Stimulated activated CD8-positive, alpha-beta memory T cell treated with anti-CD3 and anti-CD28 coated beads, Interleukin-7, amount 100 ng/mL, for 24 hours (primary cell): Measurements from ENCODE around the gene TRIOBP.

ENCODE experiments used
- DNase-seq: peaks from one replicate; pipeline ENCODE4 v3.0.0-alpha.2; 2020; ENCODE audit warnings: low read depth

Gene TRIOBP

DNA sequence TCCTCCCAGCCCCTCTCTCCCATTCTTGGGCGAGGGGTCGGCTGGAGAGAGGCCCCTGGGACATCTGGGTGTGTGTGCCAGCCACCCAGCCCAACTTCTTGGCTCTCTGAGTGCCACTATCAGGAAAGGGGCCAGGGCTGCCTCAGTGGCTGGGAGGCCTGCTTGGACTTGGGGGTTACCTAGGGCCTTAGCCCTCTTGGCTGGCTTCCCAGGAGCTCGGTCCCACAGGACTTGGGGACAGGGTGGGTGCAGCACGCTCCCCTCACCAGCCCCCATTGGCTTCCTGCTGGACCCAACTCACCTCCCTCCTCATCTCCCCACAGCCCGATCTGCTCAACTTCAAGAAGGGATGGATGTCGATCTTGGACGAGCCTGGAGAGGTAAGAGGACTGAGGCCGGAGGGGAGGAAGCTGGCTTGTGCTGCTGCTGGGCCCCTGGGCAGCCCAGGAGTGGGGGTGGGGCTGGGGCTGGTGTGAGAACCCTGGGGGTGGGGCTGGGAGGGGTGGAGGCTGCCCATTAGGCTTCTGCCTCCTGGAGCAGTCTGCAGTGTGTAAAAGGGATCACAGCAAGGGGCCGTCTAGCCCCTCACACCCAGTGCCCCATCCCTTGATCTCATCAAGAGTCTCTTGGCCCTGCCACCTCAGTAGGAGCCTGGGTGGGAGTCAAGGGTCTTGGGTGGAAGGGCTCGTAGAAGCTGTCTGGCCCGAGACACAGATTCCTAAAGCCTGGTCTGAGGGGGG lies 54.8 kb downstream of the TRIOBP start:
- no peak for DNase-seq

DNA sequence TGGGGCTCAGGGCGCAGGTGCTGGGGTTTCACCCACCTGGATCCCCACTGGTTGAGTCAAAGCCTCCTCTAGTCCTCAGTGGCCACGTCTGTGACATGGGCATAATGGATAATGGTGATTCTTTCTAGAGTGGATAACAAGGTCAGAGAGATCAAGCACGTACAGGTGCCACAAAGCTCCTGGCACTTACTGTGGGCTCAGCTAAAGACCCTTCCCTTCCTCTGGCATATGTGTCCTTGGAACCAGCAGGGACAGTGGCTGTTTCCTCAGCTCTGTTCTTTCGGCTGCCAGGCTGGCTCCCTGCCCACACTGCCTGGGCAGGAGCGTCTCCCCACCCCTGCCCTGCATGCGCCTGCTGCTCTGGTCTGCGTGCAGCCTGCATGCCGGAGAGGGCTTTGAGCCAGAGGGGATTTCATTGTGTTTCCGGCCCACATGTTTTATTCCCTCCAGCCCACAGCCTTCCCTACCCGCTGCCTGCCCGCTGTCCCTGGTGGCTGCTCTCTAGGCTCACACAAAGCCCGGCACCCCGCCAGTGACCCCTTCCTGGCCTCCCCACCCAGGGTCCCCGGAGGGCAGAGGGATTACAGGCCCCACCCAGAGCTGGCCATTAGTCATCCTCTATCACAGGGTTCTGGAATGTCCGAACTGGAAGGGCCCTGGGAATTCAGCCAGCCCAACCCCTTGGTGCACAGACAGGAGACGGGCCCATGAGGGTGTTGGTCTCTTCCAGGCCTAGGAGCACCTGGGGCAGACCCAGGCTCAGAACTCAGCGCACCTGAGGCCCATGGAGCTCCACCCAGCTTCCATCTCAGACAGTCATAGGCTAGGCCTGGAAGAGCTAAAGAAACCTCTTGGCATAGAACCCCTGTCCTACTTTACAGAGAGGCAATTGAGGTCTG lies 55.6 kb downstream of the TRIOBP start:
- DNase-seq, result no peak

DNA sequence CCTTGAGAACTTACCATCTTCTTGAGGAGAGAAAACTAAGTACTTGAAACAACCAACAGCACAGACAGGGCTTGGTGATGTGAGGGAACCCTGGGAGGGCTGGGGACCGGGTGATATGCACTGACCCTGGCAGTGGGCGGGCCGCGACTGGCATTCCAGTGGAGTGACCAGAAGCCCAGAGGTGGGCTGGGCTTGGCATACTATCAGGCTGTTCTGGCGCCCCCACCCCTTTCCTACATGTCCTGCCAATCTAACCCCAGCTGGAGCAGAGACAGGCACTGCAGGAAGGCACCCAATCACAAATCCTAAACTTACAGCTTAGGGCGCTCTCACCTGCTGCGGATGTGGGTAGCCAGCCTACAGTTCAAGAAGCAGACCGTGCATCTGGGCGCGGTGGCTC lies 56.9 kb downstream of the TRIOBP start:
- DNase-seq, result no peak

DNA sequence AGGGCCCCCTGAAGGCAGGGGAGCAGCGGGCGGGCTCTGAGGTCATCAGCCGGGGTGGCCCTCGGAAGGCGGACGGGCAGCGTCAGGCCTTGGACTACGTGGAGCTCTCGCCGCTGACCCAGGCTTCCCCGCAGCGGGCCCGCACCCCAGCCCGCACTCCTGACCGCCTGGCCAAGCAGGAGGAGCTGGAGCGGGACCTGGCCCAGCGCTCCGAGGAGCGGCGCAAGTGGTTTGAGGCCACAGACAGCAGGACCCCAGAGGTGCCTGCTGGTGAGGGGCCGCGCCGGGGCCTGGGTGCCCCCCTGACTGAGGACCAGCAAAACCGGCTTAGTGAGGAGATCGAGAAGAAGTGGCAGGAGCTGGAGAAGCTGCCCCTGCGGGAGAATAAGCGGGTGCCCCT lies 60.8 kb downstream of the TRIOBP start:
- no peak for DNase-seq

DNA sequence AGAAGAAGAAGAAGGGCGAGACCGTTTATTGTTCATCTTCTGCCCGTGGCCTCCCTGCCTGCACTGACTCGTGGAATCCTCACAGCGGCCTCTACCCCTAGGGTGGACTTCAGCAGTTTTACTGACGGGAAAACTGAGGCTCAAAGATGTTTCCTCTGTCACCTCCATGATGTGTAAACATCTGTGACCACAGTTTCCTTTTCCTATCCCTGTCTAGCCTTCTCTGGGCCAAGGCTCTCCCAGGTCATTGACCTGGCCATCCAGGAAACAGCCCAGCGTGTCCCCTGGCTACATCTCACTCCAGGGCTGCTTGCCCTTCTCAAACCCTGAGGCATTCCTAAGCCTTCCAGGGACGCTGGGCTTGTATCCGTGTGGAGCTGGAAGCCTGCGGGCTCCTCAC lies 61.8 kb downstream of the TRIOBP start:
- no peak for DNase-seq

DNA sequence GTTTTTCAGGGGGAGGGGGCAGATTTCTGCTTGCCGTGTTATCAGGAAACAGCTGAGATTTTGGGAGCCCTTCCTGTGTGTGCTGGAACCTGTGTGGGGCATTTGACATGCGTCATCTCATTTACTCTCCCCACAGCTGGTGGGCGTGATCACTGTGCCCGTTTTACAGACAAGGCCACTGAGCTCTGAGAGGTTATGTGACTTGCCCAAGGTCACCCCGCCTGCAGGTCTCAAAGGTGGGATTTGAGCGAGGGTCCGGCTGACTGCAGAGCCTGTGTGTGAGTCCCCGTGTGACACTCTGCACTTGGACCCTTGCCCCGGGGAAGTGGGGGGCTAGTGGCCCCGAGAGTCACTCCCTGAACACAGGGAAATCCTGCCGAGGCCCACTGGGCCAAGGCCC lies 62.4 kb downstream of the TRIOBP start:
- no peak for DNase-seq

DNA sequence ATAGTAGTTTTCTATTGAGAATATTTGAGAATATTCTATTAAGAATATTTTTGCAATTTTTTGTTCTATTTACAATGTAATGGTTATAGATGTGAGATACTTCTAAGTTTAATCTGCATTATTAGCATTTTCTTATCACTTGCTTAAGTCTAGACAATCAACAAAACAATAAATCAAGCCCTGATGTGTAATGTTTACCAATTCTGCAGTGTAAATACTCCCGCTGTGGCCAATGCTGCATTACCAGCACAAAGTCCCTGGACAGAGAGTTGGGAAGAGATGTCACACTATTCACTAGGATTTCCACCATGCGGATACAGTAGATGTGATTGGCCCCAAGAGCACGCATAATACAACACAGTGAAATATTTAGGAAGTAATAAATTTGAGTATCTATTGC lies 63.3 kb downstream of the TRIOBP start:
- DNase-seq, result no peak

DNA sequence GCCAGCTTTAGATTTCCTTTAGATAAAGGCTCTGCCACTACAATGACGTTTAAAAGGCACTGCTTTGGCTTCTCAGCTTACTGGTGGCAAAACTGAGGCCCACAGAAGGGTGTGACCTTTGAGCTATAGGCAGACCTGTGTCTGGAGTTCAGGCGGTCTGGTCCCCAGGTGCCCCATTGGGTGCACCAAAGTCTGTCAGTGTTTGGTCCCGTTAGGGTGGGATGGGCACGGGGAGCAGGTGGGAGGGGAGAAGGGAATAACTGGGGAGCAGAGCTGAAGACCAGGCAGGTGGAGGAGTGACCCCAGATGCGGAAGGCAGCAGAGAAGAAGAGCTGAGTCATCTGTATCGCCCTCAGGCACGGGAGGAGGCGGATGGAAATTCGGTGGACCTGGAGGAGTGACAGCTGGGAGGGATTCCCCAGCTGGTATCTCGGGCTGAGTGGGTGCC lies 65.6 kb downstream of the TRIOBP start:
- DNase-seq, result no peak

DNA sequence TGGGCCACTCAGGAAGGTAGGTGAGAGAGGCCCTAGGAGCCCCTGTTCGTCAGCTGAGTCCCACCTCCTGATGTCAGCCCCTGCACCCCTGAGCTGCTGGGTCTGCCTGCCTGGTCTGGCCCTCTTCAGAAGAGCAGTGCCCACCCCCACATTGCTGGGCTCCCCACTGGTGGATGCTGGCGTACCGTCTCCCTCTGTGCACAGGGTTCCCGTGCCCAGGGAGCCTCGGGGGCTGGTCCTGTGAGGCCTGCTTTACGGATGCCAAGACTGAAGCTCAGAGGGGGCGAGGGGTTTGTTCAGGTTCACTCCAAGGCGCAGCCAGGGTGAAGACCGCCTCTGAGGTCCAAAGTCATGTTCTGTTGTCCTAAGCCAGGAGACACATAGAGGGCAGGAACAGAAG lies 66.2 kb downstream of the TRIOBP start:
- DNase-seq, result no peak

DNA sequence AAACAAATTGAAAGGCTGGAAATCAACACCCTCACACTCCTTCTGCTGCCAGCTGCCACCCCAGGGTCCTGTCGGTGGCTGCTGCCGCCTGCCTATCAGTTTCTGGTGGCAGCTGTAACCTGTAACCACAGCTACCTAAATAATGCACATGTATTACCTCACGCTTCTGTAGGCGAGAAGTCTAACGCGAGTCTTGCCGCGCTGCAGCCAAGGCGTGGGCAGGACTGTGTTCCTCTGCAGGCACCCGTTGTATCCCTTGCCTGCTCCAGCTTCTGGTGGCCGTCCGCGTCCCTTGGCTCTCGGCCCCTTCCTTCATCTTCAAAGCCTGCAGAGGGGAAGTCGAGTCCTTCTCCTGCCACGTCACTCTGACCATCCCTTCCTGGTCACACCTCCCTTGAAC lies 66.8 kb downstream of the TRIOBP start:
- DNase-seq, result no peak

DNA sequence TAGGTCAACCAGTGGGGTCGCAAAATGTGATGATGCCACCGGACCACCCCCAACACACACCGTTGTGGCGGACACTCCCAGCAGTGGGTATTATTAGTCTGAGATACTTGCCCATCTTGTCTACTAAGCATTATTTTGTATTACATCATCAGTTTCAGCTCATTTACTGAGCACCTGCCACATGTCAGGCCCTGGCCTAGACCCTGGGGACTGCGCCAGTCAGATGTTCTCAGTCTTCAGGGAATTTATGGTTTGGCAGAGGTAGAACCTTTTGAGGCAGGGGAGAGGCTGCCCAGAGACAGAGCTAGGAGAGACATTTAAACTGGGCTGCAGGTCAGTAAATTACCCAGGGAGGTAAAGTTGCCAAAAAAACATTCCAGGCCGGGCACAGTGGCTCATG lies 67.8 kb downstream of the TRIOBP start:
- no peak for DNase-seq

DNA sequence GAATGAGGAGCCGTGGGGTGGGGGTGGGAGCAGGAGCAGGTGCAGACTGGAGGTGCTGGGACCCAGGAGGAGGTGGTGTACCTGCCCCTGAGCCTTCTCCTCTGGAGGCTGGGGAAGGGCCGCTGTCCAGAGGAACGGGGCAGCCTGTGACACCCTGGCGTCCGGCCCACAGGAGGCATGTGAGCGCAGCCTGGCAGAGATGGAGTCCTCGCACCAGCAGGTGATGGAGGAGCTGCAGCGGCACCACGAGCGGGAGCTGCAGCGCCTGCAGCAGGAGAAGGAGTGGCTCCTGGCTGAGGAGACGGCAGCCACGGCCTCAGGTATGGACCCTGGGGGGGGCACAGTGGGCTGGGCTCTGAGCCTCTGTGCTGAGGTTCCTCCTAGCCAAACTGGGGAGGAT lies 68.7 kb downstream of the TRIOBP start:
- DNase-seq, result no peak

DNA sequence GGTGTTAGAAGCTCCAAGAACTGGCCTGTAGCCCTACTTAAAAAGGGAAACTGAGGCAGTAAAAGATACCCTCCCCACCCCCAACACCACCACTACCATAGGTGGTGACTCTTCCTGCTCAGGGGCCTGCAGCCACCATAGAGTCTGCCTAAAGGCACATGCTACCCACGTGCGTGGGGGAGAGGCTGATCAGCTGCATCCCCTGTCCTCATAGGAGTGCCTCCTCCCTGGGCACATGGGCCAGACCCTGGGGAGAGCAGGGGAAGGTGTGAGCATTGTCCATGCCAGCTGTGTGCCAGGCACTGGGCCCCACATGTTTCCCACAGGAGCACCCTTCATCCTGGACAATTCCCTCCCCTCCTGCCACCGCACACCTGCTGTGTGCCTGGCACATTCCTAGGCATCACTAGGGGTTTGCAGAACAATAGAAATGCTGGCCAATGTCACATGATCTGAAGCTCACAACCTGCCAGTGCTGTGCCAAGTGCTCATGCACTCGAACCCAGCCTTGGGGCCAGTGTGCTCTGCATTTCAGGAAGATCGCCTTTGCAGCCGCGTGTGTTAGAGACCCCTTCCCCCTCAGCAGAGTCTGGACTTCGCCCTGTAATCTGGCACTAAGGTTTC lies 69.2 kb downstream of the TRIOBP start:
- DNase-seq, result no peak

DNA sequence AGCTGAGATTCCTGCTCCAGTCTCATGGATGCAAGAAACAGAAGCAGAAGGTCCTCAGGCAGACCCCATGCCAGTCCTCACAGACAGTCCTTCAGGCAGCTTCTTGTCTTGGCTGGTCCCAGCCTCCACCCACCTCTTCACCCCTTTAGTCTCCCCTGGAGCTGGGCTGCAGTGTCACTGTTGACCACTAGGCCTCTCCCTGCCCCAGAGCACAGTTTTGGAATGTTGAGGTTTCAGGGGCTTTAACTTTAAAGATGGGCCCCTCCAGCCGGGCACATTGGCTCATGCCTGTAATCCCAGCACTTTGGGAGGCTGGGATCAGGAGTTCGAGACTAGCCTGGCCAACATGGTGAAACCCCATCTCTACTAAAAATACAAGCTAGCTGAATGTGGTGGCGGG lies 71.4 kb downstream of the TRIOBP start:
- DNase-seq, result no peak

DNA sequence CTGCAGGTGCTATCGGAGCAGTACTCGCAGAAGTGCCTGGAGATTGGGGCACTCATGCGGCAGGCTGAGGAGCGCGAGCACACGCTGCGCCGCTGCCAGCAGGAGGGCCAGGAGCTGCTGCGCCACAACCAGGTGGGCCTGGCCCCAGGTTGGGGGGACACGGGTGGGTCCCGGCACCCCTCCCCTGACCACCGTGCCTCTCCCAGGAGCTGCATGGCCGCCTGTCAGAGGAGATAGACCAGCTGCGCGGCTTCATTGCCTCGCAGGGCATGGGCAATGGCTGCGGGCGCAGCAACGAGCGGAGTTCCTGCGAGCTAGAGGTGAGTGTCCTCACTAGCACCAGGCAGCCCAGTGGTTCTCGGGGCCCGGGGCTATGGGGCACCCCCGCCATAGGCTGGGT lies 72.2 kb downstream of the TRIOBP start:
- no peak for DNase-seq

DNA sequence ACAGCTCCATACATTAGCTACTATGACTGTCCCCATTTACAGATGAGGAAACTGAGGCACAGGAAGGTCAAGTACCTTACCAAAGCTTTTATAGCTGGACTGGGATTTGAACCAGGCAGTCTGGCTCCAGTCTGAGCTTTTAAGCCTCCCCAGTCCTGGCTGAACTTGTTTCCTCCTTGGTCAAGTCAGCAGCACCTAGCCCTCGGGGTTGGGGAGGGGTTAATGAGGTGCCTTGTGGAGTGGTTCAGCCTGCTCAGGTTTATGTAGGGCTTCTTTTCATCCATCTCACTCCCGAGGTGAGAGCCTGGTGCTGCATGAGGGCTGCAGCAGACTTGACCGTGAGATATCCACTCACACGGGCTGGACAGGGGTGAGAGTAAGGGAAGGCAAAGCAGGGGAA lies 74.2 kb downstream of the TRIOBP start:
- DNase-seq, result no peak

DNA sequence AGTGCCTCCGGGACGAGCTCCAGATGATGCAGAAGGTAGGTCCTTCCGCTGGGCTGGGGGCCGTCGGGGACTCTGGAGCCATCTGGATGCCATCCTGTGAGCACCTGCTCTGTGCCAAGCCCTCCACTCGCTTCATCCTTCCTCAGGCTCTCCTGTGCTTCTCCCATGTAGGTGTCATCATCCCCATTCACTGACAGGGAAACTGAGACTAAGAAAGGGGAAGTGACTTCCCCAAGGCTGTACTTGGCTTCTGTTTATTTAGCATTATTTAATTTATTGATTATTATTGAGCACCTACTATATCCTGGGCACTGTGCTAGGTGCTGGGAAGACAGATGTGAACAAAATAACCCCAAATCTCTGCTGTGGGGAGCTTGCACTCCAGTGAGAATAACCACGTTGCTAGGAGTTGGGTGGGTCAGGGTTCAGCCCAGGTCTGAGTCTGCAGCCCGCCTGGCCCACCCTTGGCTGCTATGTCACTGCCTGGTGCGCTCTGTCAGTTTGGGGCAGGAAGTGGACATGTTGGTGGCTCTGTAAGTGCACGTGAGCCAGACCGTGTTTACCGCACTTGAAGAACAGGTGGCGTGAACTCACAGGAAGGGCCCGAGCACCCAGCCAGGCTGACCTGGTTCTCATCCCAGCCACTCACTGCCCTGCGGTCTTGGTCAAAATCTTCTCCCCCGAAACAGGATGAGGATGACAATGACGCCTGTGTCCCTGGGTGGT lies 75.0 kb downstream of the TRIOBP start:
- DNase-seq, result no peak

DNA sequence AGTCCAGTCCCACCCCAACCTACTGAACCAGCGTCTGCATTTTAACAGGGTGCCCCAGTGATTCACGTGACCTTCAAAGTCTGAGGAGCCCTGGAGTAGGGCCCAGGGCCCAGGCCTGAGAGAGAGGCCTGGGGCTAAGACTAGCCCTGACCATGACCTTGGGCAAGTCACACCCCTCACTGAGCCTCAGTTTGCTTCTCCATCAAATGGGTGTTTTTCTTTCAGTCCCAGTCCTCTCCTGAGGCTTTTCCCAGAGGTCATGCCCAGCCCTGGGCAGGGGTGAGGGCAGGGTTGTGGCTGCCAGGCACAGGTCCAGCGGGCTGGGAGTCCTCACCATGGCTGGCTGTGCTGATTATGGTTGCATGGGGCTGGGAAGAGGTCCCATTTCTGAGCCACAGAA lies 77.9 kb downstream of the TRIOBP start:
- no peak for DNase-seq

DNA sequence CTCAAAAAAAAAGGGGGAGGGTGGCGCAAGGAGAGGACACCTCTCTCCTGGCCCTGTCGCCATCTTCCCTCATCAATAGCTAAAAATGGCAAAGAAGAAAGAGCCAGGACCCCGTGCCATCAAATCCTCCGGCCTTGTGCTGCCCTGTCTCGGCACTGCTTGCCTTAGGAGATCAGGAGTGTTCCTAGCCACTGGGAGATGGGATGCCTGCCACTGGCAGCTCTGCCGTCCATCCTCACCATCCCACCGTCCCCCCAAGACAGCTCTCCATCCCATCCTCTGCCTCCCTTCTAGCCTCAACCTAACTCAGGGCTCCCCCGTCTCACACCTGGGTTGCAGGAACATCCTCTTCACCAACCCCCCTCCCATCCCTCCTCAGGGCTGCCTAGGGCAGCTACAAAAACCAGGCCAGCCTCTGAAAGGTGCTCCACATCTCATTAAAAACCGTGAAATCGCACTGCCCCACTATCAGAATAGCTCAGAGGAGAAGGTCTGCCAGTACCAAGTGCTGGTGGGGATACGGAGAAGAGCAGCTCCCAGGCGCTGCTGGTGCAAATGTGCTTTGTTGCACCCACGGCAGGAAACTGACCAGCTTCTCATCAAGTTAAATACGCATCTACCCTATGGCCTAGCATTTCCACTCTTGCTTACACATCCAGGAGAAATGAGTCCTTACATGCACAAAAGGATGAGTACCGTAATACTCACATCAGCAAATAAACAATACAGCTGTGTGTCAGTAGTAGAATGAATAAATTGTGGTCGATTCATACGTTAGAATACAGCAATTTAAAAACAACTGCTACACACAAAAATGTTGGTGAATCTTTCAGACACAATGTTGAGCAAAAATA lies 79.2 kb downstream of the TRIOBP start:
- DNase-seq, result no peak

DNA sequence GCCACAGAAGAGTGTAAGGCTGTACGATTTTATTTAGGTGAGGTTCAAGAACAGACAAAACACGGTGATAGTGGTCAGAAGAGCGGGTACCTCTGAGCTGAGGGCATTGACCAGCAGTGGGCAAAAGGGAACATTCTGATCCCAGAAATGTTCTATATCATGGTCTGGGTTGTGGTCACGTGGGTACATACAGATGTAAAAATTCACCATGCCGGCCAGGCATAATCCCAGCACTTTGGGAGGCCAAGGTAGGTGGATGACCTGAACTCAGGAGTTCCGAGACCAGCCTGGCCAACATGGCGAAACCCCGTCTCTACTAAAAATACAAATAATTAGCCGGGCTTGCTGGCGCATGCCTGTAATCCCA lies 79.8 kb downstream of the TRIOBP start:
- DNase-seq, result no peak

DNA sequence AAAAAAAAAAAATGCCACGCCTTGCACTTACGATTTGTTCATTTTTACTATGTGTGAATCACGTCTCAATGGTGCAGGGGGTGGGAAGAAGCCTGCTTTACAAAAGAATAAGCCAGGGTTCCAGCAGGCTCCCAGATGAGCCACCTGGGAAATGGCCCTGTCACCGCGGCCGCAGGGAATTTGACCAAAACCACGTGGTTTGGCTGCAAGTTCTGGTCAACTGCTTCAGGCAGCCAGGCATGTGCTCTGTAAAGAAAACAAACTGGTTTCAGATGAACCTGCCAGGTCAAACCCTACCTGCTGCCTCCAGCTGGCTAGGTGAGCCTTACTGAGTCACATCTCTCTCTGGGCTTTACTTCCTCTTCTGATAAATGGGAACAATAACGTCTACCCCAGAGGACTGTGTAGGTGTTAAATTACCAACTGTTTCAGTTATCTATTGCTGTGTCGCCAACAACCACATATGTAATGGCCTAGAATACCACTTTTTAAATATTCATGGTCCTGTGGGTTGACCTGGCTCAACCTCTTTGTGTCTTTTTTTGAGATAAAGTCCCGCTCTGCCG lies 80.4 kb downstream of the TRIOBP start:
- DNase-seq, result no peak
